WTC11 (cell line): ENCODE measurements around the gene SMIM3. TPM values are rescaled to one million over a fixed set of nuclear protein-coding genes. Genes with fewer than 3 reads are reported as not detected.
A peak's percentile ranks its signal among the peaks of the same experiment; 100 is the strongest.

Experiments used
- ATAC-seq: fragments of 200-7000 bp; cut with Tn5 transposase; 2 replicates; pipeline ENCODE4 v1.10.0; 2021; ENCODE audit warnings: mild to moderate bottlenecking, moderate library complexity
- CTCF ChIA-PET: fragments of 300-600 bp; sonication (Branson Sonifier 250); formaldehyde crosslinking; loops from one replicate; lab custom pipeline; 2021; ENCODE audit warnings: antibody characterized with exemption; lab: Charles Lee
- POLR2A ChIA-PET: fragments of 350-600 bp; sonication (Branson Sonifier 250); formaldehyde crosslinking; loops from one replicate; lab custom pipeline; 2021; ENCODE audit warnings: antibody characterized with exemption; lab: Charles Lee
- DNase-seq: peaks from one replicate; pipeline ENCODE4 v3.0.0; 2021; ENCODE audit warnings: low spot score
- H3K27ac Mint-ChIP-seq: 2 replicates; pipeline ENCODE4 v1.8.0; 2021; ENCODE audit warnings: mixed read lengths
- H3K27me3 Mint-ChIP-seq: 2 replicates; pipeline ENCODE4 v1.8.0; 2021; ENCODE audit warnings: low read depth, mild to moderate bottlenecking, moderate library complexity, mixed read lengths
- H3K36me3 Mint-ChIP-seq: 2 replicates; pipeline ENCODE4 v1.8.0; 2021; ENCODE audit warnings: mixed read lengths
- H3K4me1 Mint-ChIP-seq: 2 replicates; pipeline ENCODE4 v1.8.0; 2022; ENCODE audit warnings: mixed read lengths
- H3K4me3 Mint-ChIP-seq: 2 replicates; pipeline ENCODE4 v1.8.0; 2021; ENCODE audit warnings: mild to moderate bottlenecking, moderate library complexity, mixed read lengths
- H3K9me3 Mint-ChIP-seq: 2 replicates; pipeline ENCODE4 v1.8.0; 2021; ENCODE audit warnings: mixed read lengths
- CREB1 ChIP-seq: sonication (generic); formaldehyde crosslinking; IDR thresholded peaks from 2 replicates; pipeline ENCODE4 v1.8.0; 2023; ENCODE audit warnings: mild to moderate bottlenecking, missing genetic modification reagents
- EMX1 ChIP-seq: fragments of 250-450 bp; sonication (Bioruptor Pico); IDR thresholded peaks from 2 replicates; pipeline ENCODE4 v1.8.0; 2021; ENCODE audit warnings: mild to moderate bottlenecking
- FOXK1 ChIP-seq: sonication (generic); formaldehyde crosslinking; IDR thresholded peaks from 2 replicates; pipeline ENCODE4 v1.8.0; 2022; ENCODE audit warnings: mild to moderate bottlenecking, moderate library complexity, missing genetic modification reagents
- GABPB1 ChIP-seq: sonication (generic); formaldehyde crosslinking; IDR thresholded peaks from 2 replicates; pipeline ENCODE4 v1.8.1; 2023; ENCODE audit warnings: mild to moderate bottlenecking, missing genetic modification reagents
- GTF2I ChIP-seq: fragments of 250-450 bp; sonication (Bioruptor Pico); conservative IDR thresholded peaks from 2 replicates; pipeline ENCODE4 v1.4.0; 2021; ENCODE audit warnings: mild to moderate bottlenecking
- JUN ChIP-seq: sonication (generic); formaldehyde crosslinking; IDR thresholded peaks from 2 replicates; pipeline ENCODE4 v1.8.0; 2023; ENCODE audit warnings: mild to moderate bottlenecking, missing genetic modification reagents
- NFE2L1 ChIP-seq: sonication (generic); formaldehyde crosslinking; IDR thresholded peaks from 2 replicates; pipeline ENCODE4 v1.8.1; 2023; ENCODE audit warnings: missing genetic modification reagents
- NFYB ChIP-seq: sonication (generic); formaldehyde crosslinking; conservative IDR thresholded peaks from 2 replicates; pipeline ENCODE4 v1.8.0; 2022; ENCODE audit warnings: low read depth, missing genetic modification reagents
- NR1H2 ChIP-seq: sonication (generic); formaldehyde crosslinking; IDR thresholded peaks from 2 replicates; pipeline ENCODE4 v1.9.0; 2021; ENCODE audit warnings: mild to moderate bottlenecking, moderate library complexity, missing genetic modification reagents
- NR2C2 ChIP-seq: sonication (generic); formaldehyde crosslinking; IDR thresholded peaks from 2 replicates; pipeline ENCODE4 v1.8.0; 2022; ENCODE audit warnings: mild to moderate bottlenecking, missing genetic modification reagents
- OVOL2 ChIP-seq: fragments of 250-450 bp; sonication (Bioruptor Pico); IDR thresholded peaks from 2 replicates; pipeline ENCODE4 v1.9.0; 2021; ENCODE audit warnings: mild to moderate bottlenecking, borderline replicate concordance
- RORB ChIP-seq: fragments of 250-450 bp; sonication (Bioruptor Pico); IDR thresholded peaks from 2 replicates; pipeline ENCODE4 v1.9.0; 2021; ENCODE audit warnings: mild to moderate bottlenecking
- SMAD4 ChIP-seq: sonication (generic); formaldehyde crosslinking; IDR thresholded peaks from 2 replicates; pipeline ENCODE4 v1.8.0; 2022; ENCODE audit warnings: mild to moderate bottlenecking, missing genetic modification reagents
- TCF7 ChIP-seq: sonication (generic); formaldehyde crosslinking; IDR thresholded peaks from 2 replicates; pipeline ENCODE4 v1.8.0; 2022; ENCODE audit warnings: mild to moderate bottlenecking, low read depth, missing genetic modification reagents, moderate library complexity
- TEAD1 ChIP-seq: sonication (generic); formaldehyde crosslinking; IDR thresholded peaks from 2 replicates; pipeline ENCODE4 v1.8.0; 2022; ENCODE audit warnings: mild to moderate bottlenecking, missing genetic modification reagents
- ZNF219 ChIP-seq: sonication (generic); formaldehyde crosslinking; IDR thresholded peaks from 2 replicates; pipeline ENCODE4 v1.8.0; 2023; ENCODE audit warnings: missing genetic modification reagents, mild to moderate bottlenecking, borderline replicate concordance
- ZNF317 ChIP-seq: sonication (generic); formaldehyde crosslinking; IDR thresholded peaks from 2 replicates; pipeline ENCODE4 v1.8.1; 2023; ENCODE audit warnings: low read depth, mild to moderate bottlenecking, moderate library complexity, missing genetic modification reagents, borderline replicate concordance
- ZNF416 ChIP-seq: fragments of 250-450 bp; sonication (Bioruptor Pico); IDR thresholded peaks from 2 replicates; pipeline ENCODE4 v1.9.0; 2021; ENCODE audit warnings: mild to moderate bottlenecking, inconsistent platforms
- ZNF423 ChIP-seq: fragments of 250-450 bp; sonication (Bioruptor Pico); IDR thresholded peaks from 2 replicates; pipeline ENCODE4 v2.1.2; 2022; ENCODE audit warnings: mild to moderate bottlenecking, moderate library complexity
- total RNA-seq: library from RNA; stranded (reverse); gene quantifications from 3 replicates; pipeline ENCODE4 v1.2.3, GENCODE V29; 2021
- TF ChIP-seq, protein P1 (sequence below): fragments of 250-450 bp; sonication (Bioruptor Pico); IDR thresholded peaks from 2 replicates; pipeline ENCODE4 v1.9.0; 2021; ENCODE audit warnings: moderate library complexity, mild to moderate bottlenecking, inconsistent platforms, borderline replicate concordance
- TF ChIP-seq, protein P2 (sequence below): fragments of 250-450 bp; sonication (Bioruptor Pico); IDR thresholded peaks from 2 replicates; pipeline ENCODE4 v1.8.0; 2021; ENCODE audit warnings: mild to moderate bottlenecking
- TF ChIP-seq, protein P3 (sequence below): sonication (generic); formaldehyde crosslinking; IDR thresholded peaks from 2 replicates; pipeline ENCODE4 v1.8.0; 2023; ENCODE audit warnings: mild to moderate bottlenecking, missing genetic modification reagents
- TF ChIP-seq, protein P4 (sequence below): sonication (generic); formaldehyde crosslinking; IDR thresholded peaks from 2 replicates; pipeline ENCODE4 v1.8.0; 2022; ENCODE audit warnings: mild to moderate bottlenecking, missing genetic modification reagents
- TF ChIP-seq, protein P5 (sequence below): sonication (generic); formaldehyde crosslinking; IDR thresholded peaks from 2 replicates; pipeline ENCODE4 v1.8.0; 2022; ENCODE audit warnings: mild to moderate bottlenecking, missing genetic modification reagents
- TF ChIP-seq, protein P6 (sequence below): sonication (generic); formaldehyde crosslinking; IDR thresholded peaks from 2 replicates; pipeline ENCODE4 v1.8.1; 2023; ENCODE audit warnings: mild to moderate bottlenecking, missing genetic modification reagents

The SMIM3 gene
- total RNA-seq, 1 experiment from 2014 or later: 14.1 TPM

DNA sequence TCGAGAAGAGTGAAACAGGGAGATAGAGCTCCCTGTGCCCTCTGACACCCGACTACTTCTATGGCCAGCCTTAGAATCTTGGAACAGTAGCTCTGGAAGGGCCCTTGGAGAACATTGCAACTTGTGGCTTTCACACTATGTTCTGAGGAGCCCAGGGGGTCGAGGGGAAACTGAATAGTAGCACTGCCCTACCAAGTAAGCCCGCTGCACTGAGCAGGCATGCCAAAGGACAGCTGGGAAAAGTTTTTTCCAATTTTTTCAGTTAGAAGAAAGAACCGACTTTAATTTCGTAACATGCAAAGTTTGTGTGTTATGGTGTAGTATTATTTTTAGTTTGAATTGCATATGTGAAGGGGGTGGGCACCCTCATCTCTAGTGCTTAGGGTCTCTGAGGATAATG lies 10.9 kb downstream of the SMIM3 start:
- H3K27ac Mint-ChIP-seq: no peak overlapping the region
- H3K4me3 Mint-ChIP-seq: no peak overlapping the region
- ChIA-PET CTCF (interaction anchor here (1.2 to 4.2 kb wide), 4 partner anchors 10 to 57 kb away, joined by 4 to 18 read pairs (median 8); partner anchors contain the start of genes DCTN4 and SMIM3), POLR2A (interaction anchor here (0.5 kb wide), 1 partner anchor 463 kb away, joined by 3 read pairs; no protein-coding TSS in a partner anchor)
- peaks cover 13% of the 10 kb centered on the region for H3K9me3 Mint-ChIP-seq
- DNase-seq (no peak), ATAC-seq (peak; percentile 57)
- no peaks in the 10 kb centered on the region for H3K27me3 Mint-ChIP-seq
- TF ChIP-seq, protein P1, sequence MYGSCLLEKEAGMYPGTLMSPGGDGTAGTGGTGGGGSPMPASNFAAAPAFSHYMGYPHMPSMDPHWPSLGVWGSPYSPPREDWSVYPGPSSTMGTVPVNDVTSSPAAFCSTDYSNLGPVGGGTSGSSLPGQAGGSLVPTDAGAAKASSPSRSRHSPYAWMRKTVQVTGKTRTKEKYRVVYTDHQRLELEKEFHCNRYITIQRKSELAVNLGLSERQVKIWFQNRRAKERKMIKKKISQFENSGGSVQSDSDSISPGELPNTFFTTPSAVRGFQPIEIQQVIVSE (CRISPR knock-in tag): no peak
- TF ChIP-seq FOXK1 (CRISPR knock-in tag): no peak
- TF ChIP-seq, protein P2, sequence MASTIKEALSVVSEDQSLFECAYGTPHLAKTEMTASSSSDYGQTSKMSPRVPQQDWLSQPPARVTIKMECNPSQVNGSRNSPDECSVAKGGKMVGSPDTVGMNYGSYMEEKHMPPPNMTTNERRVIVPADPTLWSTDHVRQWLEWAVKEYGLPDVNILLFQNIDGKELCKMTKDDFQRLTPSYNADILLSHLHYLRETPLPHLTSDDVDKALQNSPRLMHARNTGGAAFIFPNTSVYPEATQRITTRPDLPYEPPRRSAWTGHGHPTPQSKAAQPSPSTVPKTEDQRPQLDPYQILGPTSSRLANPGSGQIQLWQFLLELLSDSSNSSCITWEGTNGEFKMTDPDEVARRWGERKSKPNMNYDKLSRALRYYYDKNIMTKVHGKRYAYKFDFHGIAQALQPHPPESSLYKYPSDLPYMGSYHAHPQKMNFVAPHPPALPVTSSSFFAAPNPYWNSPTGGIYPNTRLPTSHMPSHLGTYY (CRISPR knock-in tag): no peak
- no peak for TF ChIP-seq TCF7 (CRISPR knock-in tag)
- TF ChIP-seq ZNF317: no peak
- TF ChIP-seq NFYB (CRISPR knock-in tag): no peak
- no peak for TF ChIP-seq JUN (CRISPR knock-in tag)
- TF ChIP-seq, protein P3, sequence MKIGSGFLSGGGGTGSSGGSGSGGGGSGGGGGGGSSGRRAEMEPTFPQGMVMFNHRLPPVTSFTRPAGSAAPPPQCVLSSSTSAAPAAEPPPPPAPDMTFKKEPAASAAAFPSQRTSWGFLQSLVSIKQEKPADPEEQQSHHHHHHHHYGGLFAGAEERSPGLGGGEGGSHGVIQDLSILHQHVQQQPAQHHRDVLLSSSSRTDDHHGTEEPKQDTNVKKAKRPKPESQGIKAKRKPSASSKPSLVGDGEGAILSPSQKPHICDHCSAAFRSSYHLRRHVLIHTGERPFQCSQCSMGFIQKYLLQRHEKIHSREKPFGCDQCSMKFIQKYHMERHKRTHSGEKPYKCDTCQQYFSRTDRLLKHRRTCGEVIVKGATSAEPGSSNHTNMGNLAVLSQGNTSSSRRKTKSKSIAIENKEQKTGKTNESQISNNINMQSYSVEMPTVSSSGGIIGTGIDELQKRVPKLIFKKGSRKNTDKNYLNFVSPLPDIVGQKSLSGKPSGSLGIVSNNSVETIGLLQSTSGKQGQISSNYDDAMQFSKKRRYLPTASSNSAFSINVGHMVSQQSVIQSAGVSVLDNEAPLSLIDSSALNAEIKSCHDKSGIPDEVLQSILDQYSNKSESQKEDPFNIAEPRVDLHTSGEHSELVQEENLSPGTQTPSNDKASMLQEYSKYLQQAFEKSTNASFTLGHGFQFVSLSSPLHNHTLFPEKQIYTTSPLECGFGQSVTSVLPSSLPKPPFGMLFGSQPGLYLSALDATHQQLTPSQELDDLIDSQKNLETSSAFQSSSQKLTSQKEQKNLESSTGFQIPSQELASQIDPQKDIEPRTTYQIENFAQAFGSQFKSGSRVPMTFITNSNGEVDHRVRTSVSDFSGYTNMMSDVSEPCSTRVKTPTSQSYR (CRISPR knock-in tag): no peak
- peaks cover 32% of the 10 kb centered on the region for H3K4me1 Mint-ChIP-seq
- H3K36me3 Mint-ChIP-seq: peaks cover 12% of the 10 kb centered on the region

DNA sequence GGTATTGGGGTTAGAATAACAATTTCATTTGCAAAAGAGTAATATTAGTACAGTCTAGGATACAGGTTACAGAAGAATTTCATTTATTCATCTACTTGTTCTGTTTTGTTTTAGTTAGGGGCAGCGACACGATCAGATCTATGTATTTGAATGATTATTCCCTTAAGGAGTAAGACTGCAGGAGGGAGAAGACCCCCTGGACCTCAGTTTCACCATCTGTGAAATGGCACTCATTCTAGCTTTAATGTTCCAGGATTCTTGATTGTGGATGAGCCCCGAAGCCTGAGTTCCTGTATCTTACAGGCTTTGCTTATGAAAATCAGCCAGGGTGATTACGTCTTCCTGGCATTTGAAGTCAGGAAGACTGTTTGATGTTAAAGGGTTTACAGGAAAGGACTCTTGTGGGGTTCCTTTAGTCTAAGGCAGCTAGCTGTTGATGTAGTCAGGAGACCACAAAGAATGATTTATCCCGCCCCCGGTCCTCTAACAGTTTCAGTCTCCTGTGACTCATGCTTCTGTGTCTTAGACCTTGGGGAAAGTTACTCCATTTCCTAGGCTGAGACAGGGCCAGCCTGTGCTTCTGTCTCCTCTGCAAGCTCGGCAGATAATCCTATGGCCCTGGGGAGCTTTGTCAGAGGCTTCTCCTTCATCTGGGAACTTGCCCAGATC lies 11.5 kb downstream of the SMIM3 start:
- Mint-ChIP-seq H3K27ac (peak overlapping the region; percentile 85; the same call in 1 of the 2 replicates), H3K27me3 (no peaks in the 10 kb centered on the region), H3K36me3 (peaks cover 12% of the 10 kb centered on the region), H3K9me3 (peaks cover 13% of the 10 kb centered on the region), H3K4me1 (peaks cover 28% of the 10 kb centered on the region), H3K4me3 (no peak overlapping the region)
- CTCF ChIA-PET: interaction anchor here (1.2 to 4.2 kb wide), 4 partner anchors 11 to 57 kb away, joined by 4 to 18 read pairs (median 8); partner anchors contain the start of genes DCTN4 and SMIM3
- no peak for DNase-seq
- POLR2A ChIA-PET: no interaction called here
- TF ChIP-seq NR2C2 (CRISPR knock-in tag): no peak
- 0 out of 2 replicates have a peak, but pooled peaks have one; percentile 5 for TF ChIP-seq GTF2I (CRISPR knock-in tag)
- TF ChIP-seq ZNF219: no peak
- ATAC-seq: peak; percentile 63

DNA sequence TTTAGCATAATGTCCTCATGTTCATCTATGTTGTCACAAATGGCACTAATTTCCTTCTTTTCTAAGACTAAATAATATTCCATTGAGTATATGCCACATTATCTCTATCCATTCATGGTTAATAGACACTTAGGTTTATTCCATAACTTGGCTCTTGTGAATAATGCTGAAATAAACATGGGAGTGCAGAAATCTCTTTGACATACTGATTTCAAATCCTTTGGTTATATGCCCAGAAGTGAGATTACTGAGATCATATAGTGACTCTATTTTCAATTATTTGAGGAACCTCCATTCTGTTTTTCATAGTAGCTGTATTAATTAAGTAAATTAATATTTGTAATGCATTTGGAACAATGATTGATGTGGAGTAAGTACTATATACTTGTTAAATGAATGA lies 13.0 kb downstream of the SMIM3 start:
- ATAC-seq: no peak
- peaks cover 28% of the 10 kb centered on the region for H3K4me1 Mint-ChIP-seq
- no peak overlapping the region for H3K27ac Mint-ChIP-seq
- H3K36me3 Mint-ChIP-seq: 0 out of 2 replicates have a peak, but pooled peaks cover 3% of the 10 kb centered on the region
- no peak overlapping the region for H3K4me3 Mint-ChIP-seq
- no peaks in the 10 kb centered on the region for H3K27me3 Mint-ChIP-seq
- ChIA-PET CTCF (interaction anchor here (4.2 kb wide), 1 partner anchor 9 kb away, joined by 18 read pairs; no protein-coding TSS in a partner anchor), POLR2A (no interaction called here)
- no peak for DNase-seq
- peaks cover 8% of the 10 kb centered on the region; the same call in 1 of the 2 replicates for H3K9me3 Mint-ChIP-seq
- TF ChIP-seq CREB1 (no peak), ZNF416 (CRISPR knock-in tag) (no peak), SMAD4 (CRISPR knock-in tag) (no peak), TEAD1 (CRISPR knock-in tag) (no peak), NFE2L1 (no peak), JUN (CRISPR knock-in tag) (no peak), ZNF423 (CRISPR knock-in tag) (no peak), GABPB1 (CRISPR knock-in tag) (no peak), NR1H2 (CRISPR knock-in tag) (no peak), EMX1 (no peak), RORB (no peak), OVOL2 (no peak)
- TF ChIP-seq, protein P4, sequence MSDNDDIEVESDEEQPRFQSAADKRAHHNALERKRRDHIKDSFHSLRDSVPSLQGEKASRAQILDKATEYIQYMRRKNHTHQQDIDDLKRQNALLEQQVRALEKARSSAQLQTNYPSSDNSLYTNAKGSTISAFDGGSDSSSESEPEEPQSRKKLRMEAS: no peak
- TF ChIP-seq, protein P5, sequence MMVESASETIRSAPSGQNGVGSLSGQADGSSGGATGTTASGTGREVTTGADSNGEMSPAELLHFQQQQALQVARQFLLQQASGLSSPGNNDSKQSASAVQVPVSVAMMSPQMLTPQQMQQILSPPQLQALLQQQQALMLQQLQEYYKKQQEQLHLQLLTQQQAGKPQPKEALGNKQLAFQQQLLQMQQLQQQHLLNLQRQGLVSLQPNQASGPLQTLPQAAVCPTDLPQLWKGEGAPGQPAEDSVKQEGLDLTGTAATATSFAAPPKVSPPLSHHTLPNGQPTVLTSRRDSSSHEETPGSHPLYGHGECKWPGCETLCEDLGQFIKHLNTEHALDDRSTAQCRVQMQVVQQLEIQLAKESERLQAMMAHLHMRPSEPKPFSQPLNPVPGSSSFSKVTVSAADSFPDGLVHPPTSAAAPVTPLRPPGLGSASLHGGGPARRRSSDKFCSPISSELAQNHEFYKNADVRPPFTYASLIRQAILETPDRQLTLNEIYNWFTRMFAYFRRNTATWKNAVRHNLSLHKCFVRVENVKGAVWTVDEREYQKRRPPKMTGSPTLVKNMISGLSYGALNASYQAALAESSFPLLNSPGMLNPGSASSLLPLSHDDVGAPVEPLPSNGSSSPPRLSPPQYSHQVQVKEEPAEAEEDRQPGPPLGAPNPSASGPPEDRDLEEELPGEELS (CRISPR knock-in tag): no peak
- TF ChIP-seq, protein P6, sequence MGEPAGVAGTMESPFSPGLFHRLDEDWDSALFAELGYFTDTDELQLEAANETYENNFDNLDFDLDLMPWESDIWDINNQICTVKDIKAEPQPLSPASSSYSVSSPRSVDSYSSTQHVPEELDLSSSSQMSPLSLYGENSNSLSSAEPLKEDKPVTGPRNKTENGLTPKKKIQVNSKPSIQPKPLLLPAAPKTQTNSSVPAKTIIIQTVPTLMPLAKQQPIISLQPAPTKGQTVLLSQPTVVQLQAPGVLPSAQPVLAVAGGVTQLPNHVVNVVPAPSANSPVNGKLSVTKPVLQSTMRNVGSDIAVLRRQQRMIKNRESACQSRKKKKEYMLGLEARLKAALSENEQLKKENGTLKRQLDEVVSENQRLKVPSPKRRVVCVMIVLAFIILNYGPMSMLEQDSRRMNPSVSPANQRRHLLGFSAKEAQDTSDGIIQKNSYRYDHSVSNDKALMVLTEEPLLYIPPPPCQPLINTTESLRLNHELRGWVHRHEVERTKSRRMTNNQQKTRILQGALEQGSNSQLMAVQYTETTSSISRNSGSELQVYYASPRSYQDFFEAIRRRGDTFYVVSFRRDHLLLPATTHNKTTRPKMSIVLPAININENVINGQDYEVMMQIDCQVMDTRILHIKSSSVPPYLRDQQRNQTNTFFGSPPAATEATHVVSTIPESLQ (CRISPR knock-in tag): no peak
